Hepatocyte (in vitro differentiated cells): ENCODE data around the gene KCNMB1.

ENCODE experiments used
- EZH2 ChIP-seq: fragments of 200-600 bp; sonication (generic); IDR thresholded peaks from 2 replicates; pipeline ENCODE4 v1.6.1; 2016; ENCODE audit warnings: antibody characterized with exemption, mild to moderate bottlenecking, borderline replicate concordance
- EZH2phosphoT487 ChIP-seq: fragments of 200-600 bp; sonication (generic); IDR thresholded peaks from one replicate; pipeline ENCODE4 v1.6.1; 2018; ENCODE audit warnings: antibody characterized with exemption, mild to moderate bottlenecking, low read depth, moderate library complexity; ENCODE audit not compliant: unreplicated experiment, severe bottlenecking
- TF ChIP-seq, protein P1 (sequence below): fragments of 200-600 bp; sonication (generic); IDR thresholded peaks from 2 replicates; pipeline ENCODE4 v1.5.1; 2016; ENCODE audit warnings: antibody characterized with exemption, mild to moderate bottlenecking; ENCODE audit not compliant: poor library complexity

DNA sequence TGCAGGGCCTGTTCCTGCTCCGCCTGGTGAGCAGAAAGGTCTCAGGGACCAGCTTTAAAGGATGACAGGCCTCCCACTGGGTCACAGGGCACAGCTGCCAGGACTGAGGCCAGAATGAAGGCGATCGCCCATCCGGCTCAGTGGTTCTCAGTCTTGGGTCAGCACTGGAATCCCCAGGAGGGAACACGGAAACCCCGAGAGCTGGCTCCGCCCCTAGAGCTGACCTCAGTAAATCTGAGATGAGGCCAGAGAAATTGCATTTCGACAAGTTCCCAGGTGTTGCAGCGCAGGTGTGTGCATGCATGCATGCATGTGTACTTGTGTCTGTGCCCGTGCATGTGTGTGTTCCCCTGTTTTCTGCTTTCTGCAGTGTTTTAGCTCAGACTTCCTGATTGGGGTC, 47.2 kb upstream of the KCNMB1 start:
- TF ChIP-seq, protein P1, sequence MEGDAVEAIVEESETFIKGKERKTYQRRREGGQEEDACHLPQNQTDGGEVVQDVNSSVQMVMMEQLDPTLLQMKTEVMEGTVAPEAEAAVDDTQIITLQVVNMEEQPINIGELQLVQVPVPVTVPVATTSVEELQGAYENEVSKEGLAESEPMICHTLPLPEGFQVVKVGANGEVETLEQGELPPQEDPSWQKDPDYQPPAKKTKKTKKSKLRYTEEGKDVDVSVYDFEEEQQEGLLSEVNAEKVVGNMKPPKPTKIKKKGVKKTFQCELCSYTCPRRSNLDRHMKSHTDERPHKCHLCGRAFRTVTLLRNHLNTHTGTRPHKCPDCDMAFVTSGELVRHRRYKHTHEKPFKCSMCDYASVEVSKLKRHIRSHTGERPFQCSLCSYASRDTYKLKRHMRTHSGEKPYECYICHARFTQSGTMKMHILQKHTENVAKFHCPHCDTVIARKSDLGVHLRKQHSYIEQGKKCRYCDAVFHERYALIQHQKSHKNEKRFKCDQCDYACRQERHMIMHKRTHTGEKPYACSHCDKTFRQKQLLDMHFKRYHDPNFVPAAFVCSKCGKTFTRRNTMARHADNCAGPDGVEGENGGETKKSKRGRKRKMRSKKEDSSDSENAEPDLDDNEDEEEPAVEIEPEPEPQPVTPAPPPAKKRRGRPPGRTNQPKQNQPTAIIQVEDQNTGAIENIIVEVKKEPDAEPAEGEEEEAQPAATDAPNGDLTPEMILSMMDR, result no peak
- TF ChIP-seq EZH2, result no peak
- no peak for TF ChIP-seq EZH2phosphoT487
